Hypothalamus (tissue), 51 donors: ENCODE measurements around the gene INTS11.

Experiments
- DNase-seq, 51 donors: peaks; one replicate each; lab custom pipeline; 2025; lab: John Stamatoyannopoulos, UW

INTS11 gene

DNA sequence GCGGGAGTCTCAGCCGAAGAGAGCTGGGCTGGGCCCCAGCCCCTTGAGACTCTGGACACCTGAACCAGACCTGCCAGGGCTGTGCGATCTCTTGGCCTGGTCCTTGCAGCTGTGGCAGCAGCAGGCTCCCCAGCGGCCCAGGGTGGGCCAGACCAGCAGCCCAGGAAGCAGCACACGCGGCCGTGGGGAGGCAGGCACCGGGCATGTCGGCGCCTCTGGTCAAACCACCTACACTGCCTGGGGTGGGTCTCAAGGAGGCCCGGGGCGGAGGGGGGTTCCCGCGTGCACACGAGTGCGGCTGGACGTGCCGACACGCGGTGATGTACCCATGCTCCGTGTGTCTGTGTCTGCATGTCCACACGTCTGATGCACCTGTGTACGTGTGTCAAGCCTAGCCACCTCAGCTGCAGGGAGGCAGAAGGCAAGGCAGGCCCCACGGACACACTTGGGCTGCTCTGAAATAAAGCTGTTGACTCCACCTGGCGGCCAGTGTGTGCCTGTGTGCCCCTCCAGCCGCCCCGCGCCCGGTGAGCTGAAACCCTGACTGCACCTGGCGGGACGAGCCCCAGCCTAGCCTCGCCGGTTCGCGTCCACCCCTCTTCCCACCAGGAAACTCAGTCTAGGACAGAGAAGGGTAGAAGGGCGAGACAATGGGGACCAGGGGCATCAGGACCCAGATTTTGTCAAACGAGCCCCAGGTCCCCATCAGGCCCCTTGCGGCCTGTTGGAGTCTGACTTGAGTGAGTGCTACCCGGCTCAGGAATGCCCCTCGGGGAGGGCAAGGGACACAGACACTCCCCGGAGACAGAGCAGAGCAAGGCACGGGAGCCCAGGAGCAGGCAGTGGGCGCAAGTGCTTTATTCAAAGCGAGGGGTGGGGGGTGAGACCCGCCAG, 32.7 kb downstream of the INTS11 start:
- DNase-seq = peak in 13 of 51 donors; percentile 9 to 44 (median 33)

DNA sequence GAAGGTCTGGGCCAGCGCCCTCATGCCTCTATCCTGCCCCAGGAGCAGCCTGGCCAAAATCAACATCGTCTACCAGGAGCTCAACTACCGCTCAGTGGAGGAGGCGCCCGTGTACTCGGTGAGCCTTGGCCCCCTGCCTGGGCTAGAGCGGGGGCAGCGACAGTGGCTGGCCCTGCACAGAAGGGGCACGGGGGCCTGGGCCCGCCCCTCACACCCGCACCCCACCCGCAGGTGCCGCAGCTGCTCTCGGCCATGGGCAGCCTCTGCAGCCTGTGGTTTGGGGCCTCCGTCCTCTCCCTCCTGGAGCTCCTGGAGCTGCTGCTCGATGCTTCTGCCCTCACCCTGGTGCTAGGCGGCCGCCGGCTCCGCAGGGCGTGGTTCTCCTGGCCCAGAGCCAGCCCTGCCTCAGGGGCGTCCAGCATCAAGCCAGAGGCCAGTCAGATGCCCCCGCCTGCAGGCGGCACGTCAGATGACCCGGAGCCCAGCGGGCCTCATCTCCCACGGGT, 33.4 kb downstream of the INTS11 start:
- DNase-seq = peak in 3 of 51 donors; percentile 23 to 31 (median 26)

DNA sequence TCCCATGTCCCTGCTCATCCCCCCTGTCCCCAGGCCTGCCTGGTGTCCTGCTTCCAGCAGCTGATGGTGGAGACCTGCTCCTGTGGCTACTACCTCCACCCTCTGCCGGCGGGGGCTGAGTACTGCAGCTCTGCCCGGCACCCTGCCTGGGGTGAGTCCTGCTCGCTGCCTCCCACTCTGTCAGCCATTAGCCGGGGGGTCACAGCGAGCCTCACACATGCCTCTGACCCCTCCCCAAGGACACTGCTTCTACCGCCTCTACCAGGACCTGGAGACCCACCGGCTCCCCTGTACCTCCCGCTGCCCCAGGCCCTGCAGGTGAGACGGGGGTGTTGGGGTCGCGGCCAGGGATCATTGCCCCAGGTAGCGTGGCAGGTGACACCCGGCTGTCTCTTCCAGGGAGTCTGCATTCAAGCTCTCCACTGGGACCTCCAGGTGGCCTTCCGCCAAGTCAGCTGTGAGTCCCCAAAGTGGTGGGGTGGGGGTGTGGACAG, 34.2 kb downstream of the INTS11 start:
- DNase-seq = peak in 6 of 51 donors; percentile 20 to 56 (median 32)

DNA sequence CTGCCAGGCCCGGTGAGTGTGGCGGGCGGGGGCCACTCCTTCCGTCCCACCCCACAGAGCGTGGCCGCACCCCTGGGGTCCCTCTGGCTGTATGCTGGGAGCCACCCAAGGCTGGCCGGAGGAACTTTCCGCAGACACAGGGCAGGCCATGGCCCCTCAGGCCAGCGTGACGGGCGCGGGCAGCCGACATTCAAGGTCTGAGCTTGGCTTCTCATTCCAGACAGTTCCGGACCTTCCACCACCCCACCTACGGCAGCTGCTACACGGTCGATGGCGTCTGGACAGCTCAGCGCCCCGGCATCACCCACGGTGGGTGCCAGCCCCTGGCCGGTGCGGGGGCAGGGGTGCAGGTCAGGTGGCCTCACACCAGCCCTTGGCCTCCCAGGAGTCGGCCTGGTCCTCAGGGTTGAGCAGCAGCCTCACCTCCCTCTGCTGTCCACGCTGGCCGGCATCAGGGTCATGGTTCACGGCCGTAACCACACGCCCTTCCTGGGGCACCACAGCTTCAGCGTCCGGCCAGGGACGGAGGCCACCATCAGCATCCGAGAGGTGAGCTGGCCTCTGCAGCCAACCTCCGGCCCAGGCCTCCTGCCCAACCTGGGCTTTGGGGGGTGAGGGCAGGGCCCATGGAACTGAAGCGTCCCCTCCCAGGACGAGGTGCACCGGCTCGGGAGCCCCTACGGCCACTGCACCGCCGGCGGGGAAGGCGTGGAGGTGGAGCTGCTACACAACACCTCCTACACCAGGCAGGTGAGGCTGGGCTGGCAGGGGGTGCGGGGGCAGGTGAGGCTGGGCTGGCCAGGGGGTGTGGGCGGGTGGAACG, 37.0 kb downstream of the INTS11 start:
- no peak for DNase-seq

DNA sequence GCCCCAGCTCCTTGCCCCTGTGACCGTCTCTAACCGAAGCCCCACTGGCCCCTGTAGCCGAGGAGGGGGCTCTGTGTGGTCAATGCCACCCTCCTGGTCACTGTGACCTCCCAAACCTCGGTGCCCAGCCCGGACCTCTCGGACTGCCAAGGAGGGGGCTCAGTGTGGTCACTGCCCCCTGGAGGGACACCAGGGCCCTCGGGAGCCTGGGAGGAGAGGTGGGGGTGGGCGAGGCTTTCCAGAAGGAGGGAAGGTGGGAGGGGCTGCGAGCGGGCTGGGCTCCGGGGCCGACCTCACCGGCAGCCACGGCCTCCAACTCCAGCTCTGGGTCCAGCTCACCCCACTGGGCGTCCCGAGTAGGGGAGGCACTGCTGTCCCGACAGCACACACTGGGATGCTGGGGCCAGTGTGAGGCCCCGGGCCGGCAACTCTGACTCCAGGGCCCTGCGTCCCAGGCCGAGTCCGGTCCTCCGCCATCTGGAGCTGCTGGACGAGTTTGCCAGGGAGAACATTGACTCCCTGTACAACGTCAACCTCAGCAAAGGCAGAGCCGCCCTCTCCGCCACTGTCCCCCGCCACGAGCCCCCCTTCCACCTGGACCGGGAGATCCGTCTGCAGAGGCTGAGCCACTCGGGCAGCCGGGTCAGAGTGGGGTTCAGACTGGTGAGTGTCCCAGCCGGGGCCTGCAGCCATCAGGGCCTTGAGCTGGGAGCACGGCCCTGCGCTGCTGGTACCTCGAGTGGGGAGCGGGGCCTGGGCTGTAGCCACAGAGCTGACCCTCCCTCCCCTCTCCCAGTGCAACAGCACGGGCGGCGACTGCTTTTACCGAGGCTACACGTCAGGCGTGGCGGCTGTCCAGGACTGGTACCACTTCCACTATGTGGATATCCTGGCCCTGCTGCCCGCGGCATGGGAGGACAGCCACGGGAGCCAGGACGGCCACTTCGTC, 37.9 kb downstream of the INTS11 start:
- DNase-seq = no peak

DNA sequence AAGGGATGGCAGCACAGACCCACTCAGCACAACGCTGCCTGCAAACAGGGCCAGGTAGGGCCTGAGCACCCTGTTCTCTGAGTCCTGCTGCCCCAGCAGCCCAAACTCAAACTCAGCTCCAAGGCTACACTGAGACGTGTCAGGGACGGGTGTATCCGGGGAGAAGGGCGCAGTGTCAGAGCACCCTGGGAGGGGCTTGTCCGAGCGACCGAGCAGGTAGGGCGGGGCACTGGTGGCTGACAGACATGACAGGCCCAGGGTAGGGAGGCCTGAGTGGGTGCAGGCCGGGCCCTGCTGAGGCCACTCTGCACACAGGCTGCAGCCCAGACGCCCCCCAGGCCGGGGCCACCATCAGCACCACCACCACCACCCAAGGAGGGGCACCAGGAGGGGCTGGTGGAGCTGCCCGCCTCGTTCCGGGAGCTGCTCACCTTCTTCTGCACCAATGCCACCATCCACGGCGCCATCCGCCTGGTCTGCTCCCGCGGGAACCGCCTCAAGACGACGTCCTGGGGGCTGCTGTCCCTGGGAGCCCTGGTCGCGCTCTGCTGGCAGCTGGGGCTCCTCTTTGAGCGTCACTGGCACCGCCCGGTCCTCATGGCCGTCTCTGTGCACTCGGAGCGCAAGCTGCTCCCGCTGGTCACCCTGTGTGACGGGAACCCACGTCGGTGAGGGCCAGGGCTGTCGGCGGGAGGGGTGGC, 38.7 kb downstream of the INTS11 start:
- DNase-seq = no peak

DNA sequence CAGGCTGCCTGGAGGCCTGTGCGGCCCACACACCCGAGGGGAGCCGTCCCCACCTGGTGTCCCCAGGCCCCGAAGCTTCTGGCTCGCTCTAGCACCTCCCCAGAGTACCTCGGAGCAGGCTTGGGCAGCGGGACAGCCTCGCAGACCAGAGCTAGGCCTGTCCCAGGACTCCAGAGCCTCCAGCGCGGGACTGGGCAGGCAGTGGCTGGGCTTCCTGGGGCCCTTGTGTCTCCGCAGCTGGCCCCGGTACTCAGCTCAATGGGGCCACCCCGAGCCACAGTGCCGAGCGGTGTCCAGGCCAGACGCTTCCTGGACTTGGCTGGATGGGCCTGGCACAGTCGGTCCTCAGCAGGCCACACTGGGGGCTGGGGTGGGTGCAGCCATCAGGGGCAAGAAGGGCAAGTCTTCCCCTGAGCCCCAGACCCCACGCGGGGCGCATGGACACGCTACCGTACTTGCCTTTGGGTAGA, 39.3 kb downstream of the INTS11 start:
- DNase-seq = no peak

DNA sequence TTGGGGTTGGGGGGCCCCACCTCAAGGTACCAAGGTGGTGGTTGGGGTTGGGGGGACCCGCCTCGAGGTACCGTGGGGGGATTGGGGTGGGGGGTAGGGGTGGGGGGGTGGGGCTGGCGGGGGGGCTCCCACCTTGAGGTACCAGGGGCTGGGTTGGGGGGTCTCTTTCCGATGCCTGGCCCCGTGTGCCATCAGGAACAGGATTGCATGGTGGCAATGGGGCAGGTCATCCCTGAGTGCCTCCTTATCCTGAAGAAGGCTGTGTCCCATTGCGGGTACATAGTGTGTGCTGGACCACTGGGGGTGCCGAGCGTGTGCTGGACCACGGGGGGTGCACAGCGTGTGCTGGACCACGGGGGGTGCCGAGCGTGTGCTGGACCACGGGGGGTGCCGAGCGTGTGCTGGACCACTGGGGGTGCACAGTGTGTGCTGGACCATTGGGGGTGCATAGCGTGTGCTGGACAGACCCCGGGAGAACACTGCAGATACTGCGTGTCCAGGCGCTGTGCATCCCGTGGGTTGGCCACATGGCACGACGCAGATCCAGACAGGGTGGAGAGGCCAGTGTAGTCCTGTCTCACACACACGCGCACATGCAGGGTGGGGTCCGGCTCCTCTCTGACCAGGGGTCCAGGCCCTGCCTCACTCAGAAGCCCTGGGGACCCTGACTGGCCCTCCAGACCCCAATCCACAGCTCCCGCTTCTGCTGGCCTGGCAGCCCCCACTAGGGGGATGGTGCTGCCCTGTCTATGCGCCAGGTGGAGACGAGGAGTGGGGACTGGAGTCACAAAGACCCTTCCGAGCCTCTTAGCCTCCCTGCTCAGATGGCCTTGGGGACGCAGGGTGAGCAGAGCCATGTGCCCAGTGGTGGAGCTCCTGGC, 40.0 kb downstream of the INTS11 start:
- no peak for DNase-seq

DNA sequence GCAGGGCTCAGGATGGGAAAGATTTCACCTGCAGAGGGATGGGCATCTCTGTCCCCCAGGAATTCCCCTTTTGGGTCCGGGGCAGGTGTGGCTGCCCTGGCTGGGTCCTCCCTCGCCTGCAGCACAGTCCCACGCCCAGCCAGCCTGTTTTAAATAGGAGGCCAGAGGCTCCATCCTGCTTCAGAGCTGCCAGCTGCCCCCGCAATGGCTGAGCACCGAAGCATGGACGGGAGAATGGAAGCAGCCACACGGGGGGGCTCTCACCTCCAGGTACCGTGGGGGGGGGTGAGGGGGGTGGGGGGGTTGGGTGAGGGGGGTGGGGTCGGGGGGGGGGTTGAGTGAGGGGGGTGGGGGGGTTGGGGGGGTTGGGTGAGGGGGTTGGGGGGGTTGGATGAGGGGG, 40.6 kb downstream of the INTS11 start:
- DNase-seq = no peak

DNA sequence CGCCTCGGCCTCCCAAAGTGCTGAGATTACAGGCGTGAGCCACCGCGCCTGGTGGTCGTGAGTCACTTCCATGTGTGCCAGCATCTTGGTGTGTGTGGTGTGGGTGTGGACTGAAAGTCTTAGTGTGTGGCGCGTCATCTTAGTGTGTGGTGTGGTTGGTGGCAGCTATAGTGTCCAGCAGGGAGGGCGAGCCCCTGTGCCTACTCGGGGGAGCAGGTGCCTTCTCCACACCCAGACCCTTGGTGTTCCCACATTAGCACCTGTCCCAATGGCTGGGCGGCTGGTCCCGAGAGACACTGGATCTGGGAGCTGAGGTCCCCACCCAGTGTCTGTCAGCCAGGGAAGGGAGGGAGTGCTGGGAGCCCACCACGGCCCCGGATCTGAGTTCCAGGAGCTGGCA, 41.5 kb downstream of the INTS11 start:
- DNase-seq = no peak

DNA sequence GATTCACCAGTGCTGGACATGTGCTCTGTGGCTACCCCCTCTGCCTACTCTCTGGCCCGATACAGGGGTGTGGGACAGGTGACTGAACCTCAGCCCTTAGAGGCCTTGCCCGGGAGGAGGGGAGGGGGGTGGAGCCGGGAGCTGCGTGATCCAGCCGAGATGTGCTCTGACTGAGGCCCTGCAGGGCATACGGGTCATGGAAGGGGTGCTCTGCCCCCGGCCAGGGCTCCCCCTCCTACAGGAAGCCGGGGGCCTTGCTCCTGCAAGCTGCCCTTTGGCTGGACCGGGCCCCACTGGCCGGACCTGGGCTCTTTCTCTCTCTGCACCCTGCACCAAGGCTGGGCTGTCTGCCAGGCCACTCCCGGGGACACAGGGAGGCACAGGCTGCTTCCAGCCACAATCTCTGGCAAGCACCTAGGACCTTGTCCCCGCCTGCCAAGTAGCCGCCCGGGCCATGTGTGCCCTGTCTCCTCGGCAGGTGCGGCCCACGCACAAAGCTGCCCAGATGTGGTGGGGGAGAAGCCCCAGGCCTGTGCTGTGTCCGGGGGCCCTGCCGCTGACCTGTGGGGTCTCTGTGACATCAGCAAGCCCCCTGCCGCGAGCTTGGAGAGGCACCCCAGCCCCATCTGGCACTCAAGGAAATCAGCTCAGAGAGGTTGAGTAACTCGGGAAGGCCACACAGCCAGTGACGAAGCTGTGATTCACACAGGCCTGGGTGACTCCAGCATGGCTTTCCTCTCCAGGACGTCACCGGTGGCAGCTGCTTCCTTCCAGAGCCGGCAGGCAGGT, 42.7 kb downstream of the INTS11 start:
- DNase-seq = no peak

DNA sequence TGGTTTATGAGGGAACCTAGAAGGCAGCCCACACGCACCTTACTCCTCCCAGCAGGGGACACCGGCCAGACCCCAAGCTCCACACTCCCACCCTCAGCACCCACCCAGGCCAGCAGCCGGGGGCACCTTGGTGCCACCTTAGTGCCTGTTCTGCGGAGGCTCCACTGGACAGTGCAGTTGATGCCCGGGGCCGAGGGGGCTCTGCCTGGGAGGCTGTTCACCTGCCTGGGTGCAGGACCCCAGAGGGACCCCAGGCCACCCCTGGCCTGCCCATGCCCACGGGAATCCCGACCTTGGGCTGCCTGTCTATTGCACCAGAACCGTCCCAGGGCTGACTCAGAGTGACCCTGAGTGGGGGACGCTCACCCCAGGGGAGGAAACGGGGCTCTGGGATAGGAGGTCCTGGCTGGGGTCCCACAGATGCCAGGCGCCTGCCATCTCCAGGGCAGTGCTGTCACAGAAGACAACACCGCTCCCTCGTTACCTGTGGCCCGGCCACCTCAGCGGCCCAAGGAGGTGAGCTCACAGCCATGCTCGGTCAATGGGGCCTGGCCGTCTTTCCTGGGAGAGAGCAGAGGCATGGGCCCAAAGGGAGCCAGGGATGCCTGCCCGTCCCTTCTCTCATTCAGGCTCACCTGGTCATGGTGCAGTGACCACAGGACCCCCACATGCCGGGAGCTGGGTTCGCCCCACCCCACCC, 43.5 kb downstream of the INTS11 start:
- no peak for DNase-seq

DNA sequence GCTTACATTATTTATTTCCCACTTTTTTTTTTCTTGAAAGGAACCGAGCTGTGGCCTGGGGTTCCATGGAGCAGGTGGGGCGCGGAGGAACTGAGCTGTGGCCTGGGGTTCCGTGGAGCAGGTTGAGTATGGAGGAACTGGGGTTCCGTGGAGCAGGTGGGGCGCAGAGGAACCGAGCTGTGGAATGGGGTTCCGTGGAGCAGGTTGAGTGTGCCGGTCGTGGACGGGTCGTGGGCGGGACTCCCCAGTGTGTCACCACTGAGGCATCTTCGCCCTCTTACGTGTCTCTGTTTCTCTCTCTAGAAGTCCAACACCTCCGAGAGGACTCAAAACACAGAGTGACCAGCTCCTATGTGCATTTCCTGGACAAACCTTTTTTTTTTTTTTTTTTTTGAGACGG, 45.4 kb downstream of the INTS11 start:
- no peak for DNase-seq

DNA sequence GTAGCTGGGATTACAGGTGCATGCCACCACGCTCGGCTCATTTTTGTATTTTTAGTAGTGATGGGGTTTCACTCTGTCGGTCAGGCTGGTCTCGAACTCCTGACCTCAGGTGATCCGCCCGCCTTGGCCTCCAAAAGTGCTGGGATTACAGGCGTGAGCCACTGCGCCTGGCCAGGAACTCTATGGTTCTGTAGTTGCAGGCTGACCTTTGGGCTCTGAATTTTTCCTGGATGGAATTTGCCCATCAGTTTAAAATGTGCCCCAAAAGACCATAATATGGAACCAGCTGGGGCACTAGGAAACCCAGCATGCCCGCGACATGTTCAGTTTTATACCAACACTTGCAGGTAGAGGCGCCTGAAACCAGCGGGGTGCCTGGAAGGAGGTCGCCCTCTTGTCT, 45.8 kb downstream of the INTS11 start:
- no peak for DNase-seq

DNA sequence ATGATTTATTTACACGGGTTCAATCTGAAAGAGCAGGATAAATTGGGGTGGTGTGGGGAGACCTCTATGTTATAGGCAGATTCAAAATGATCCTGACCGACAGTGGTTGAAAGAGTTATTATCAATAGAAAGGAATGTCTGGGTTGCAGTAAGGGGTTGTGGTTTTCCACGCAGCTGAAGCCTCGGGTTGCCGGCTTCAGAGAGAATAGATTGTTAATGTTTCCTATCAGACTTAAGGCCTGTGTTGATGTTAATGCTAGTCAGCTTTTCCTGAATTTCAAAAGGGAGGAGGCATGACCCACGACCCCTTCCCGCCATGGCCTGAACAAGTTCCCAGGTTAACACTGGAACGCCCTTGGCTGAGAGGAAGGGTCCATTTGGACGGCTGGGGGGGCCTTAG, 48.6 kb downstream of the INTS11 start:
- no peak for DNase-seq

DNA sequence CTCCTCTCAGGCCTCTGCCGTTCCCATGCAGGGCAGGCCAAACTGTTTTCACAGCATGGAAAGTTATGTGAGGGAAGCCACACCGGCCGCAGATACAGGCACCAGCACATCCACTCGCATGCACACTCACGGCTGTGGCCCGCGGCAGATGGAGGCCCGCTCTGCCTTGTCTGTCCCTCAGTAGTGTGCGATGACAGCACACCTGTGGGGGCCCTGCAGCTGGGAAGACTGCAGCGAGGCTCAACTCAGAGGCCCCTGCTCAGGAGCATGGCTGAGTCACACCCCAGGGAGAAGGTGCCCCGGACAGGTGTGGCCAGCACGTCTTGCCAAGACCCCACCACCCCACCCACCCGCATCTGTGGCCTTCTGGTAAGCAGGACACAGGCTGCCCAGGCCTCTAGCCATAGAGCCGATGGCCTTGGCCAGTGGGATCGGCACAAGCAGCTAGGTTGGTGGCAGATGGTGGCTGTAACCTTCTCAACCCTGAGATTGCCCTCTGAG, 49.5 kb downstream of the INTS11 start:
- no peak for DNase-seq
